Stimulated activated CD8-positive, alpha-beta memory T cell treated with anti-CD3 and anti-CD28 coated beads, Interleukin-12 subunit alpha, Interleukin-12 subunit beta, amount 100 ng/mL, for 24 hours (primary cell): ENCODE data around the gene SMOC1.

Source experiments
- DNase-seq: peaks from one replicate; pipeline ENCODE4 v3.0.0-alpha.2; 2020; ENCODE audit errors: extremely low read depth

Gene SMOC1

DNA sequence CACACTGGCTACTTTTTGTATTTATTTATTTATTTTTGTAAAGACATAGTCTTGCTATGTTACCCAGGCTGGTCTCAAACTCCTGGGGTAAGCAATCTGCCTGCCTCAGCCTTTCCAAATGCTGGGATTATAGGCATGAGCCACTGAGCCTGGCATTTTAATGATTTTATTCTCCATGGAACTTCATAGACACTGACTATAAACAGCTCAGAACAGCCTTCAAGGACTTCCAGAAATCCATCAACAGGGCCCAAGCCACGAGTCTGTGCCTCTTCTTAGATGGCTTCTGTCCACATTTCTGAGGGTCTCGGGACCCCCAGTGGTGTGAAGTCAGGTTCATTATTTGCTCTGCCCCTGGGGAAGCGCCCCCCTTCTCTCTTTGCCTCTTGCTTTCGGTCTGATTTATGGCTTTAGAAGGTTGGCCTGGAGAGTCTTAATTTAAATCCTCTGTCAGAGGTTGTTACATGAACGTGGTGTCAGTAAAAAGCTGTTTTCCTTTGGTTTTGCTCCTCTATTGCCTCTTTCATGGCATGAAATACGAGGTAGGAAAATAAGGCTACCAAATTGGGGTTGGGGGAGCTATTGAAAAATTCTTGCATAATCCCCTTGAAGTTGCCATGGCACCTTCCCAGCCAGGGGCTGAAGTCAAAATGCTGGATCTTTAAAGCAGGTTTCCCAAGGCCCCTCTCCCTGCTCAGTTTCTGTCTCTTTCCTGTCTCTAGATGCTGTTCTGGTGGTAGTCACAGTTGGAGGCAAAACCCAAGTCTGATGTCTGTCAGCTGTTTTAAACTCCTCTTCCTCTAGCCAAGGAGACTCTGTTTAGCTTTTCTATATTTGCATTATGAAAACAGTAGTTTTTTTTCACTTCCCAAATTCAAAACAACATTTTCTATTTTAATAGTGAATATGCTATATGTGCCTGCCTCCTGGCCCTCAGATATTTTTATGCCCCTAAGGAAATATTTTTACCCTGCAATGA lies 129.4 kb downstream of the SMOC1 start:
- no peak for DNase-seq

DNA sequence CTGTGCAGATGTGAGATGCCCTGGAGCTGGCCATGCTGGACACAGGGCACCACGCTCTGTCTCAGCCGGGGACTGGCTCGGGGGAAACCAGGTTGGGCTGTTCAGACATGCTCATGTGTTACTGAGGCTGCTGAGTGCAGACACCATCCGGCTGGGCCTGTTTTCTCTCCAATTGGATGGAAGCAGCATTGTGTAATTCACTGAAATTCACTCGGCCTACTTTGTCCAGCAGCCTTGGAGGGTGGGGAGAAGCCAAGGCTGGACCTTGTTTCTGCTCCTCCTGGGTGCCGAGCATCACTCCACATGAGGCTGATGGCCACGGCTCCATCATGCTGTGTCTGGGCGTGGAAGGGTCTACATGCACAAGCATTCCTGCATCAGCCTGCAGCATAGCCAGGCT lies 130.7 kb downstream of the SMOC1 start:
- no peak for DNase-seq

DNA sequence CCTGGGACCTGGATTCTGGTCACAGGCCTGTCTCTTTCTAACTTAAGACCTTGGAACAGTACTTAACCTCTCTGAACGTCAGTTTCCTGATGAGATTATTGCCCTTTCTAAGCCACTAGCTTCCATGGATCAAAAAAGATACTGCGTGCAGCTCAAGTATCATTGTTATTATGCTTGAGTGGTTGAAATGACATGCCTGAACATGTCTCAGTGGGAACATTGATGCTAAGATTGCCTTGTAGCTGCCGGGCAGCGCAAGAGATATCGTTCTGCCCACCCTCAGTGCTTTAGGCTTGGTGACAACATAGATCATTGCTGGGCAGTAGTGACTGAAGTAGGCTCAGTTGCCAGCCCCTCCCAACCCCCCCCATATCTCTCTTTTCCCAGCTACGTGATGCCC lies 131.9 kb downstream of the SMOC1 start:
- no peak for DNase-seq

DNA sequence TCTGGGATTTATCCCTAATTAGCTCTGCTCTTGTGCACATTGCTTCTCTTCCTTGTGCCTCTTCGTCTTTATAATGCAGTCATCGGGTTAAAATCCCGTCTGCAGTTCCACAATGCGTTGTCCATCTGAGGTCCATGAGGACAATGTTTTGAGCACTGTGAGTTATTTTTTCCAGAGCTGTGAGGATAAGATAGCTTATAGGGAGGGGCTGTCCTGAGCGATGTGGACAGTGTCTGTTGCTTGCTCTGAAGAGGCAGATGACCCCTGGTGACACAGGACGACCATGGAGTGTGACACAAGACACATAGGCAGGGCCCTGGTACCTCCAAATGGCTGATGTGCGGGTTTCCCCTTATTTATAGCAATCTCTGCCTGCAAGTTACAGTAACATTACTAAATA lies 132.5 kb downstream of the SMOC1 start:
- no peak for DNase-seq

DNA sequence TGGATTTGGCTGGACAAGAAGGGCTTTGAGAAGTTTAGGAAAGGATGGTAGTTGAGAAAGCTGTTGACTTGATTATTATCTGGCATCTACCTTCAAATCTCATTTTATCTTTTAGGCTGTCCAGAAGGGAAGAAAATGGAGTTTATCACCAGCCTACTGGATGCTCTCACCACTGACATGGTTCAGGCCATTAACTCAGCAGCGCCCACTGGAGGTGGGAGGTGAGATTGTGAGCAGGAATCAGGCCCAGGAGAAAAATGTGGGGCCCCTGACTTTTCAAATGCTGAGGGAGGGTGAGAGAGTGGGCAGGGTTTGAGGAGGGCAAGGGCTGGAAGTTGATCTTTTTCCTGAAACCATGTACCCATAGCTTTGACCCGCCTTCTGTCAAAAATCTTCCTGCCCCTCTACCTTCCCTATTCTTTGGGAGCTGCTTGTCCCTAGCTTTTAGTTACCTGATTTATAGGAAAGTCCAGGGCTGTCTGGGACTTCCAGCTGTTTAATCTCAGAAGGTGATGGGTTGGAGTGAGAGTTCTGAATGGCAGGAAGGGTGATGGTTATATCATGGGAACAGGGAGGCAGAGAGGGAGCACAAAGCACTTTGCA lies 134.2 kb downstream of the SMOC1 start:
- DNase-seq, result no peak

DNA sequence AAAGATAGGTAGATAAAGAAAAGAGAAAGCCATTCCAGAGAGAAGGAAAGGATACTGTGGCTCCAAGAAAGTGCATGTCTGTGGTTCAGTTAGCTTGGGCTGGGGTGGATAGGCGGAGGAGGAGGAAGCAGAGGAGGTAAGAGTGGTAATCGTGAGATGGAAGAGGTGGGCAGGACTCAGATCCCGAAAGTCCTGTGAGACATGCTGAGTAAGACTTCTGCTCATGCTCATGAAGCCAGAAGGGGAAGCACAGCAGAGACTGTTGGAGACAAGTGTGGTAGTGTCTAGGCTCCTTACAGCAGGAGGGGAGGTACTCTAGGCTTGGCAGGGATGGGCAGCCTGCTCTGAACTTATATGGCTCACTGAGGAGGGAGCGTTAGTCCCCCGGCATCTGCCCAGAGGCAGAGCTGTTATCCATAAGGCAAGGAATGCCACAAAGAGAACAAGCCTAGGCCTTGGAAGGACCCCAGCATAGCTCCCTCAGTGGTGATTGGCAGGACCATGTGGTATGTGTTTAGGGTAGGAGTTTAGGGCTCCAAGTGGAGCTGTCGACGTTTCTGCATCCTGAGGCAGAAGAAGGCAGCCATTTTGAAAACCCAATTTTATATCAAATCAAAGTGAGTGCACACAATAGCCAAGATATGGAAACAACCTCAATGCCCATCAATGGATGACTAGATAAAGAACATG lies 135.3 kb downstream of the SMOC1 start:
- no peak for DNase-seq

DNA sequence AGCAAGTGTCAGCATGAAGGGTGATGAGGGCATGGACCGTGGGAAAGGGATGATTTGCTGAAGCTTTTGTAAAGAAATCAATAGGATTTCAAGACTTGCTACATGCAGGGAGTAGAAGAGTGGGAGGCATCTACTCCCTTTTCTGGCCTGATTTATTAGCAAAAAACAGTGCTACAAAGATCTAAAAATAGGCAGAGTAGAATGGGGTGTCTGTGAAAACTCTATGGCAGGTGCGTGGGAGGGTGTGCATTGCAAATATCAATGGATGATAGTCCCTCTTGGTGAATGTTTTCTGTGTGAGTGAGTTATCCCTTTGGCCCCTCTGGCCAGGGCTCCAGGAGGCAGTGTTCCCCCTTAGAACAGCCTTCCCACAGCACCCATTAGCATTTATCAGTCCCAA lies 139.0 kb downstream of the SMOC1 start:
- DNase-seq, result no peak

DNA sequence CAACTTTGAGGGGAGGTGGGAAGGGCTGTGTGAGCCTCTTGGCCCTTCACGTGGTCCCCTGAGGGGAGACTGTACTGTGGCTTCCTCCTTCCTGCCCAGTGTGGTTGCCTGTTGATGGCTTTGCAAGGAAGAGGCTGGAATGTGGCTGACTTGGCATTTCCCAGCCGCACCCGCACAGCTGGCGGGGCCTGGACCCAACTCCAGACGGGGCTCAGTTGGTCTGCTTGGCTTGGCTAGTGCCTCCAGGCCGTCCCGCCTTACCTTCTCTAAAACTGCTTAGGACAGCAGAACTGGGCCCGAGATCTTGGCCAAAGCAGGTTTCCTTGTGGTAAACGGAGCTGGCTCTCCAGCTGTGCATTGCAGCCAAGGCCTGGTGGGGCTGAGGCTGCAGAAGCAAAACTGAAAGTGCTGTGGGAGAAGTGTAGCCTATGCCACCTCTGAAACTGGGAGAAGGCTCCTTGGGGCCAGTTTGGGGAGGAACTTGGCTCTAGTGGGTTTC lies 139.5 kb downstream of the SMOC1 start:
- DNase-seq, result no peak

DNA sequence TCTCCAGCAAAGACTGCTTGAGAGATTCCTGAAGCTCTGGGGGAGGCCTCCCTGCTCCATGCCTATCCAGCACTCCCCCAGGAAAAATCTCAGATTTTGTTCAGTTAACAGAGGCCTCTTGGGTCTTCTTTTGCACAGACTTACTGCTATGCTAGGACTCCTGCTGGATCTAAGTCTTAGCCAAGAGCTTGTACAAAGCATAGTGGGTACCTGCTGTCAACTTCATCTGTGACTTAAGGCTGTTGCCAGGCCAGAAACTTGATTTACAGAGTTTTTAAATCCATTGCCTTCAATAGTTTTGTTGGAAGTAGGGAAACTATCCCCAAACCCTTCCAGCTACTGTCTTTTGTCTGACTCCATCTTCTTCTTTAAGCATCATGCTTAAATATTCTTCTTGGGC lies 140.5 kb downstream of the SMOC1 start:
- DNase-seq, result no peak

DNA sequence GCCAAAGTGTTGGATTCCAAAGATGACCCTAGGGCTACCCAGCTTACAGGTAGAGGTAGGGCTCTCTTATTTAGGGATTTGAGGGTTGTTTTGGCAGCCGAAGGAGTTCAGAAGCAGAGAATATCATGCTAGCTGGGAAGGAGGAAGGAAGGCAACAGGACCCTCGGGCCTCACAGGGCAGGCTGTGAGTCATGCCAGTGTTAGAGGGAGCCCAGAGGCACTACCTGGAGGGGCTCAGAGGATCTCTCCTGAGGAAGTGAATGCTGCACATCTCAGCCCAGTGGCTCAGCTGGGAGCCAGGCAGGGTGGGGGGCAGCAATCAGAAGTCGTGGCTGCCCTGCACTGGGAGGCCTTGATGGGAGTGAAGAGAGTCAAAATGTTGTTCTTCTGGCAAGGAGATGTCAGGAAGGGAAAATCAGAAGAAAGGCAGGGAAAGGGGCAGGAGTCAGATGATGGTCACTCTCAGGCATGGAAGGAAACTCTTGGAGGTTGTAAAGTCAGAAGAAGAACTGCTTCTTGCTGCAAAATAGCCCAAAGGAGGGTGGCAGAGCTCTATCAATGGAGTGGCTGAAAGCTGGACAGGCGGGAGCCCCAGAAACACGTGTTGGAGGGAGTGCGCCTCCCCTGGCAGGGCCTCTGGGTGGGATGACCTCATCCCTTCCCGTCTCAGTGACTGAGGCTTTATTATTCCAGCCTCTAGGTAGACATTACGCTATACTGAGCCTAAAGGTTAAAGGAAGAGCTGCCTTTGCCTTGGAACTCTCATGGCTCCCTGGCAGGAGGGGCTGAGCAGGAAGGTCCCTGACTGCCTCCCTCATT lies 141.3 kb downstream of the SMOC1 start:
- no peak for DNase-seq

DNA sequence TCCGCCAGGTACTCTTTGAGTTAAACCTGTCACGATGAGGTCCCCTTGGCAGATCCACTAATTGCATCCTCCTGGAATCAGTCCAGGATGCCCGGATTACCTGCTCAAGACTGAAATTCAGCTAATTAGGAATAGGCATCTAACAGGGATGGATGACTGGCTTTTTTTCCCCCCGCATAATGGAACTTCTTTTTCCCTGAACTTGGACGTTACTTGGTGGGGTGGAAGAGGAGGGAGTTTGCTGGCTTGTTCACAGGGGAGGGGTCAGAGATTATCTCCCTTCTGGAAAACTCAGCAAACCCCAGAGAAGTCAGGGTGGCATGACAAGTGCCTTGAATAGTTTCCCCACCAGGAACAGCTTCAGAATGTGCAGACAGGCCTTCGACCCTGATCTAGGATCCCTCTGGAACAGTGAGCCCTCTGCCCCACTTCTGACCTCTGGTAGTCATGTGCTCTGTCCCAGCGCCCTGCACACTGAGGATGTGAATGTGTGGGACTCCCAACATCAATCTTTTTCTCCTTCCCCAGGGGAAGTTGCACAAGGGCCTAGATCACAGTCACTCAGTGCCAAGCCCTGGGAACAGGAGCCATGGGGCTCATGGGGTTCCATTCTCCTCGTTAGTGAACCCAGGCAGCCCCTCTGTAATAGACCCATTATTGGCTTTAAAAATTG lies 142.5 kb downstream of the SMOC1 start:
- DNase-seq, result no peak

DNA sequence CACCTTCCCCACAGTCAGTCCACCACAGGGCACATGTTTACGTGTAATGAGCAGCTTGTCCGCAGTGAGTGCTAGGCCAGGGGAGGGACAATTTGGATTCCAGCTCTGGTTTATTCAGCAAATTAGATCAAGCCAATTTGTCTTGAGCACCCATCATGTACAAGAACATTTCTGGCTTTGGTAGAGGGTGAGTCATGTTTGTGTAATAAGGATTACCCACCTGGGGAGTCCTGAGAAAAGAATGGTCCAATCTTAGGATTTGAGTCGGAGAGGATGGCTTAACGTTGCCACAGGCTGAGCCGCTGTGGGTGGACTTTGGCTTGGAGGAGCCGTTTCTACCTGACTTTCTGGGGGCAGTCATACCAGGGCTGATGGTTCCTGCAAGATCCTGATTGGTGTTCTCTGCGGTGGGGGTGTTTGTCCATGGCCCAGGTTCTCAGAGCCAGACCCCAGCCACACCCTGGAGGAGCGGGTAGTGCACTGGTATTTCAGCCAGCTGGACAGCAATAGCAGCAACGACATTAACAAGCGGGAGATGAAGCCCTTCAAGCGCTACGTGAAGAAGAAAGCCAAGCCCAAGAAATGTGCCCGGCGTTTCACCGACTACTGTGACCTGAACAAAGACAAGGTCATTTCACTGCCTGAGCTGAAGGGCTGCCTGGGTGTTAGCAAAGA lies 143.7 kb downstream of the SMOC1 start:
- no peak for DNase-seq

DNA sequence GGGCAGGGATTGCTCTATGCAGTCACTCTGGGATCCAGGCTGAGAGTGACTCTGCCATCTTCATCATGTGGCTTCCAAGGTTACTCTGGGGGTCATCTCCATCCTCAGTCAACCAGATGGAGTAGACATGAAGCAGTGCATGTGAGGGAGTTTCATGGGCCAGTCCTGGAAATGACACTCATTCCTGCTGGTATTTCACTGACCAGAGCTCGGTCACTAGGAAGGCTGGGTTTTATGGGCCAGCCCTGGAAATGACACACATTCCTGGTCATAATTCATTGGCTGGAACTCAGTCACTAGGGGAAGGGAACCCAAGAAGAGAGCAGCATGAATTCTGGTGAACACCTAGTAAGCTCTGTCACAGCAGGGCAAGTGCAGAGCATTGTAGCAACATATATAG lies 144.7 kb downstream of the SMOC1 start:
- no peak for DNase-seq

DNA sequence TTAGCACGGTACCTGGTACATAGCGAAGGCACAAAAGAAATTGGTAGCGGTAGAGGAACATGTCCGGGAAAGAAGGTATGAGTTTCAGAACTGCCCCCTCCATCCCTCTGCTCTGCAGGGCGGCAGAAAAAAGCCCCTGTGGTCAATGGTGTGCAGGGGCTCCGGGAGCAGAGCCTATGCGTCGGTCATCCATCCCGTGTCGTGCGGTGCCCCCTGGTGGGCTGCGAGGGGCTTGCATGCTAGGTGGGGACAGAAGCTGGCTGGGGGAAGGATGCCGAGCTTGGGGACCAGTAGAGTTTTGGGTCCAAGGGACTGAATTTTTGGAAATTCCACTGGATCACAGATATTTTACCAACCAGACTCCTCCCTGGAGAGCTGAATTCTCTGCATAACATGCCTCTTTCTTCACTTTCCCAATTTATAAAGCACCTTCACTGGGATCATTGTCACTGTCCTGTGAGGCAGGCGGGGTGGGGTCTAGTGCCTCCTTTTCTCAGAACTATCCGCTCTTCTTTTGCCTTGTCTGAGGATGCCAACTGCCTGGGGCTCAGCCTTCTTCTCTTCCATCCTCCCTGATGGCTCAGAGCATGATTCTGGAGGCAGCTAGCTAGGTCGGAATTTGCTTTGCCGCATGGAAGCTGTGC lies 148.7 kb downstream of the SMOC1 start:
- DNase-seq, result peak; percentile 22

DNA sequence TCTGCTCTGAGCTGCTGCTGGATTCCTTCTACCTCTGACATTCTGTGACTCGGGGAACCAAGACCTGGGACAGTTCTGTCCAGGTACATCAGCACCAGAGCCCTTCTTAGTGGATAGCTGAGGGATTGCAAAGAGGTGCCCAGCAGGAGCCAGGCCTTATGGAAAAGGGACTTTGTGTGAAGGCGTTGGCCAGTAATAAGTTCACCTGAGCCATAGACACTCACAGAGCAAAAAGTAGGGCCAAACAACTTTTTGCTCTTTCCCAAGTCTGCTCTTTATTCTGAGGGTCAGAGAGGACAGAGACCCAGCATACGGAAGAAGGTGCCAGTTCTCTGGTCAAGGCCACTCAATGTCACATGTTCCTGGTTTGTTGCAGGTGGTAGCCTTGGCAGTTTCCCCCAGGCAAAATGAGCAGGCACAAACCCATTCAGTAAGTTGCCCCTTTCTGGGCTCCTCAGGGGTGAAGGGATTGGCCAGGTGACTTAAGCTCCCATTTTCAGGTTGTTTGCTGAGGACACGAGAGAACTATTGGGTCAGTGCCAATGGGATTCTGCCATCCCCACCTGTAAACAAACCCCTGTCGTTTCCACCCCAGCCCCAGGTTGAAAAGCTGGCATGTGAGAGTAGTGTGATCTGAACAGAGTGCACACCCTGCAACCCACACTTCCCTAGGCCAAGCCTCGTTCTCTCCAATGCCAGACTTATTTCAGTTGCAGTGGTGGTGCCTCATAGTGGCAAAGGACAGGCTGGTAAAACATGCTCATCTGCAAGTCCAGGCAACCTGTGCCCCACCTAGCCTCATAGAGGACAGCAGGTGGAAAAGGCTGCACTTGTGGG lies 150.3 kb downstream of the SMOC1 start:
- no peak for DNase-seq

DNA sequence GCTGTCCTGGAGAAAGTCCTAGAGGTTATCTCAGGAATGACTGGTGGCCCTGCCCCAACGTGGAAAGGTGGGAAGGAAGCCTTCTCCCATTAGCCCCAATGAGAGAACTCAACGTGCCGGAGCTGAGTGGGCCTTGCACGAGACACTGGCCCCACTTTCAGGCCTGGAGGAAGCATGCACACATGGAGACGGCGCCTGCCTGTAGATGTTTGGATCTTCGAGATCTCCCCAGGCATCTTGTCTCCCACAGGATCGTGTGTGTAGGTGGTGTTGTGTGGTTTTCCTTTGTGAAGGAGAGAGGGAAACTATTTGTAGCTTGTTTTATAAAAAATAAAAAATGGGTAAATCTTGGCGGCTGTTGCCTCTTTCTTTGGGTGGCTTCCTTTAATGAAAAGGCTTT lies 152.8 kb downstream of the SMOC1 start:
- DNase-seq, result no peak

DNA sequence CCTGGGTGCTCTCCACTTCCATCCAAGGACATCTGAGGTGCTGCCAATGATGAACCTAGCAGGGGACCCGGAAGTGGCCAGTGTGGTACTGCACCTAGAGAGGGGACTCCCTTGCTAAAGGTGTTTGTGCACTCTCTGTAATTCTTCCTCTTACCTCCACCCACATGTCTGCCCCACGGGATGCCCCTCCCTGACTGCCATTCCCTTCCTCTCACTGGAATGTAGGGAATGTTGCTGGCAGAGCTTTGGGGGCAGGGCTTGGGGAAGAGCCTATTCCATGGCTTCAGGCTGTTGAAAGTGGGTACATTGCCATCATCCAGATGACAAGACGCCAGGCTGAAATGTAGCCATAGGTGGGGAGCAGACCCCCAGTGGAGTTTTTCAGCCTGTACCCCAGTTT lies 153.2 kb downstream of the SMOC1 start:
- DNase-seq, result no peak

DNA sequence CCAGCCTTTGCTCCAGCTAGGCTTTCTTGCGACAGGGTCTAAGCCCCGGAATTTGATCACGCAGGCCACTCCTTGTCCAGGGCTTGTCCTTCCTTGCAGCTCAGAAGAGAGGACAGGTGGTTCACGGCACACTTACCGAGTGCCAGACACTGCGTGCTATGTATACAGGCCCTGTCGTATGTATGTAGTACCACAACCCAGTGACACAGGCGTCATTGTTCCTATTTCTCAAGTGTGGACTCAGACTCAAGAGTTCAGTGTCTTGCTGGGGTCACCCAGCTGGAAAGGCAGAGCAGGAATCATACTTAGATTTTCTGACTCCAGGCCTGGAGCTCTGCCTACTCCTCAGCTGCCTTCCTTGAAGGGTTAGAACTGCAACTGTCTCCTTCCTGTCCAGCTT lies 153.9 kb downstream of the SMOC1 start:
- DNase-seq, result no peak

DNA sequence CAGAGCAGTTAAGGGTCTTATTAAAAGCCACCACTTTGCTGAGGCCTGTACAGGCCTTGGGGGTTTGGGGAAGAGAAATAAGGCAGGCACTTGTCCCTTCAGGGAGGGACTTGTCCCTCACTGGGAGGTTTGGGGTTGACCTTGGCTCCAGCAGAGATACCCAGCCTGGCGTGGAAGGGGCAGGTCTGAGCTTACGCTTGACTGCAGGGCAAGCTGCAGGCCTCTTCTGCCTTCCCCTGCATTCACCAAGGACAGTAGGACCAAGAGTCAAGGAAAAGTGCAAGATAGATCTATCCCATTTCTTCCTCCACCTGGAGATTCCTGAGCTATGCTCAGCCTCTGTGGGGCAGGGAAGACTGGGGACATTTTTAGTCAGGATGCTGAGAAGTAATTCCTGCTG lies 154.3 kb downstream of the SMOC1 start:
- DNase-seq, result no peak
